SK-N-MC (cell line): ENCODE results near the gene TMEM88.

Experiments
- EZH2 ChIP-seq: fragments of 200-600 bp; sonication (generic); IDR thresholded peaks from one replicate; pipeline ENCODE4 v1.6.1; 2017; ENCODE audit warnings: antibody characterized with exemption
- FOXP2 ChIP-seq: optimal IDR thresholded peaks from 2 replicates; pipeline ENCODE3; 2011; ENCODE audit warnings: mild to moderate bottlenecking, moderate library complexity; ENCODE audit not compliant: insufficient read depth; ENCODE audit errors: extremely low read length, control extremely low read depth
- POLR2AphosphoS5 ChIP-seq: IDR thresholded peaks from 2 replicates; pipeline ENCODE4 v1.6.1; 2012; ENCODE audit warnings: mild to moderate bottlenecking, low read depth, low read length, borderline replicate concordance

DNA sequence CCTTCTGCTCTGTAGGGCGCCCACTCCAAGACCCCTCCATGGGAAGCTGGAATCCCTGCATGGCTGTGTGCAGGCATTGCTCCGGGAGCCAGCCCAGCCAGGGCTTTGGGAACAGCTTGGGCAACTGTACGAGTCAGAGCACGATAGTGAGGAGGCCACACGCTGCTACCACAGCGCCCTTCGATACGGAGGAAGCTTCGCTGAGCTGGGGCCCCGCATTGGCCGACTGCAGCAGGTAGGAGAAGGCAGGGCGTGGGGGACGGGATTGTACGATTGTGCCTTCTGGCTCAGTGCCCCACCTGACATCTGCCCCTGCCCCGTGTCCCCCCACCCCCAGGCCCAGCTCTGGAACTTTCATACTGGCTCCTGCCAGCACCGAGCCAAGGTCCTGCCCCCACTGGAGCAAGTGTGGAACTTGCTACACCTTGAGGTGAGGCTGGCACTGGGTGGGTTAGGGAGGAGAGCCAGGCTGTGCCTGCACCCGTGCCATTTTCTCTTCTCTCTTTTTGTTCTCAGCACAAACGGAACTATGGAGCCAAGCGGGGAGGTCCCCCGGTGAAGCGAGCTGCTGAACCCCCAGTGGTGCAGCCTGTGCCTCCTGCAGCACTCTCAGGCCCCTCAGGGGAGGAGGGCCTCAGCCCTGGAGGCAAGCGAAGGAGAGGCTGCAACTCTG, 8.7 kb upstream of the TMEM88 start:
- TF ChIP-seq POLR2AphosphoS5 = no peak
- TF ChIP-seq EZH2 = no peak
- TF ChIP-seq FOXP2 = no peak
